ENCODE results near the gene EEF1AKMT1.

EEF1AKMT1 gene

DNA sequence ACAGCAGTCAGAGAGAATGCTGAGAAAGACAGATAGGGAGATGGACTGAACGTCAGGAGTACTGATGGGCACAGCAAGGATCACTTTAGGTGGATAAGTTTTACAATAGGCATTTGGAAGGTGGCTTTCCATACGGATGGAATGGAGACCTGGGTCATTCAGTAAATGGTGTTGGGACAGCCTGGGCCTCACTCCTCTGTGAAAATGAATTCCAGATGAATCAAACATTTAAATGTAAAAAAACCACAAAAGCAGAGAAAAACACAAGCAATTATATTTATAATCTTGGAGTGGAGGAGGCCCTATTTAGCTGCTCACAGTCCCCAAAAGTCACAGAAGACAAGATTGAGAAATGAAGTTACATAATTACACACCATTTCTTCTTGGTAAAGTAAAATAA, 65.5 kb downstream of the EEF1AKMT1 start:
- H3K4me3 ChIP-seq (ENCODE audit: low read depth, low read length), result no peak overlapping the region
- DNase-seq (ENCODE audit: low read depth, low spot score), result no peak
- CTCF ChIA-PET, result interaction anchor here (1.1 to 8.1 kb wide), 5 partner anchors 9 to 213 kb away, joined by 3 to 110 read pairs (median 5); no protein-coding TSS in a partner anchor
- POLR2A ChIA-PET, result no interaction called here
- TF ChIP-seq, protein P1, sequence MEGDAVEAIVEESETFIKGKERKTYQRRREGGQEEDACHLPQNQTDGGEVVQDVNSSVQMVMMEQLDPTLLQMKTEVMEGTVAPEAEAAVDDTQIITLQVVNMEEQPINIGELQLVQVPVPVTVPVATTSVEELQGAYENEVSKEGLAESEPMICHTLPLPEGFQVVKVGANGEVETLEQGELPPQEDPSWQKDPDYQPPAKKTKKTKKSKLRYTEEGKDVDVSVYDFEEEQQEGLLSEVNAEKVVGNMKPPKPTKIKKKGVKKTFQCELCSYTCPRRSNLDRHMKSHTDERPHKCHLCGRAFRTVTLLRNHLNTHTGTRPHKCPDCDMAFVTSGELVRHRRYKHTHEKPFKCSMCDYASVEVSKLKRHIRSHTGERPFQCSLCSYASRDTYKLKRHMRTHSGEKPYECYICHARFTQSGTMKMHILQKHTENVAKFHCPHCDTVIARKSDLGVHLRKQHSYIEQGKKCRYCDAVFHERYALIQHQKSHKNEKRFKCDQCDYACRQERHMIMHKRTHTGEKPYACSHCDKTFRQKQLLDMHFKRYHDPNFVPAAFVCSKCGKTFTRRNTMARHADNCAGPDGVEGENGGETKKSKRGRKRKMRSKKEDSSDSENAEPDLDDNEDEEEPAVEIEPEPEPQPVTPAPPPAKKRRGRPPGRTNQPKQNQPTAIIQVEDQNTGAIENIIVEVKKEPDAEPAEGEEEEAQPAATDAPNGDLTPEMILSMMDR (IDR thresholded peaks at IDR 0.05; ENCODE audit: insufficient read depth, low read length, missing control alignments), result no peak

DNA sequence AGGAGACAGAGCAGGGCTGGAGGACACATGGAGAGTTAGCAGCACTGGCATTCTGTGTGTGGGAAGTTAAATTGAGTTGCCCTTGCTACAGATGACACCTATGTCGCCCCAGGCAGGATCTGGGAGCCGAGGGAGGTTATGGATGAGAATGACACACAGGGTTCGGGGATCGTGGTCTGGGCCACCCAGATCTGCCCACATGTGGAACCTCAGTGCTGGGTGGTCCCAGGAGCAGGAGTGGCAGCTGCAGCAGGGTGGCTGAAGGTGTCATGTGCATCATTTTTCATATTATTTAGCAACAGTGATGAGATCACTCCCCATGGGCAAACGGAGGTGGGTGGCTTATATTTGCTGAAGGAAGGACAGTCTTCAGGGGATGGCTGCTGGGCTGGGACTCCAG, 67.1 kb downstream of the EEF1AKMT1 start:
- H3K4me3 ChIP-seq (ENCODE audit: low read depth, low read length), result no peak overlapping the region
- no peak for DNase-seq (ENCODE audit: low read depth, low spot score)
- CTCF ChIA-PET, result interaction anchor here (1.1 to 1.5 kb wide), 4 partner anchors 8 to 138 kb away, joined by 3 read pairs; no protein-coding TSS in a partner anchor
- POLR2A ChIA-PET, result no interaction called here
- TF ChIP-seq, protein P1 (IDR thresholded peaks at IDR 0.05; ENCODE audit: insufficient read depth, low read length, missing control alignments), result no peak

- DNase-seq (ENCODE audit: low read depth, low spot score), result no peak
- TF ChIP-seq, protein P1 (IDR thresholded peaks at IDR 0.05; ENCODE audit: insufficient read depth, low read length, missing control alignments), result no peak
- ChIA-PET CTCF (interaction anchor here (0.8 to 2.7 kb wide), 16 partner anchors 9 to 578 kb away, joined by 3 to 19 read pairs (median 4); no protein-coding TSS in a partner anchor), POLR2A (interaction anchor here (0.6 kb wide), 1 partner anchor 18 kb away, joined by 3 read pairs; no protein-coding TSS in a partner anchor)
- peak overlapping the region; percentile 66 for H3K4me3 ChIP-seq (ENCODE audit: low read depth, low read length)
Observed at GRCh38 chr13:20704459-20705069, 69.2 kb downstream of the EEF1AKMT1 start.

- POLR2A ChIA-PET, result interaction anchor here (0.6 kb wide), 1 partner anchor 76 kb away, joined by 3 read pairs; no protein-coding TSS in a partner anchor
- TF ChIP-seq, protein P1 (IDR thresholded peaks at IDR 0.05; ENCODE audit: insufficient read depth, low read length, missing control alignments), result peak; percentile 77
Observed at GRCh38 chr13:20703780-20704458, 69.8 kb downstream of the EEF1AKMT1 start.

GRCh38 chr13:20702915-20703779, 70.6 kb downstream of the EEF1AKMT1 start, which contains the start of gene IL17D:
Gene IL17D (plus strand): TSS chr13:20703699. CDS start chr13:20704002, 303 bp downstream.
- CTCF ChIA-PET, result interaction anchor here (0.7 to 2.7 kb wide), 18 partner anchors 8 to 577 kb away, joined by 3 to 21 read pairs (median 4); no protein-coding TSS in a partner anchor
- H3K4me3 ChIP-seq (ENCODE audit: low read depth, low read length), result peak within 1 kb of the TSS; percentile 66
- TF ChIP-seq, protein P1 (IDR thresholded peaks at IDR 0.05; ENCODE audit: insufficient read depth, low read length, missing control alignments), result no peak
- DNase-seq (ENCODE audit: low read depth, low spot score), result no peak
- POLR2A ChIA-PET, result interaction anchor here (0.6 kb wide), 2 partner anchors 75 to 169 kb away, joined by 3 read pairs; no protein-coding TSS in a partner anchor

More at GRCh38 chr13:20703780-20704458, 69.8 kb downstream of the EEF1AKMT1 start:
- H3K4me3 ChIP-seq (ENCODE audit: low read depth, low read length), result peak overlapping the region; percentile 66
- DNase-seq (ENCODE audit: low read depth, low spot score), result no peak
- CTCF ChIA-PET, result interaction anchor here (0.7 to 2.7 kb wide), 16 partner anchors 8 to 577 kb away, joined by 3 to 19 read pairs (median 4); no protein-coding TSS in a partner anchor

Measured in AG04449 (cell line).